ENCODE measurements around the gene WDR3.
"Not testable (repeated sequence)": the region's sequence is repeated elsewhere in the genome, so short reads cannot be mapped to it uniquely, and the experiment has no call there.

The WDR3 gene

DNA sequence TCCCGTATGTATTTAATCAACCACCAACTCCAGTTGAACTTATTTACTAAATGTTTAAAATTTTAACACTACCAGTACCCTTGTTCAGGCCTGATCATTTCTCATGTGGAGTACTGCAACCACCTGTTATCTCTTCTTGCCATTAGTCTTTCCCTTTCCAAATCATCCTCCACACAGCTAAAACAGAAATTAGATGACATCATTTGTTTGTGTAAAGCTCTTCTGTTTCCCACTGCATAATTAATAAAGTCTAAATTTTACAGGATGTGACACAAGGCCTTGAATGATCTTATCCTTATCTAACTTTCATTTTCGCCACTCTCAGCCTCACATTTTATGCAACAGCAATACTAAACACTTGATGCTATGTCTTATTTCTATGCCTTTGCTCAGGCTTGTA is 24.5 kb upstream of the WDR3 start:
- FAIRE-seq (no peak), DNase-seq (ENCODE audit: insufficient read length) (no peak)
- no peak for TF ChIP-seq POLR2A (IDR thresholded peaks at IDR 0.05; ENCODE audit: low read depth, low read length)
- no peak for TF ChIP-seq TAF1 (IDR thresholded peaks at IDR 0.05; ENCODE audit: borderline replicate concordance, low read depth, low read length)
- no peak for TF ChIP-seq POLR2AphosphoS5 (IDR thresholded peaks at IDR 0.05; ENCODE audit: low read depth, low read length)

DNA sequence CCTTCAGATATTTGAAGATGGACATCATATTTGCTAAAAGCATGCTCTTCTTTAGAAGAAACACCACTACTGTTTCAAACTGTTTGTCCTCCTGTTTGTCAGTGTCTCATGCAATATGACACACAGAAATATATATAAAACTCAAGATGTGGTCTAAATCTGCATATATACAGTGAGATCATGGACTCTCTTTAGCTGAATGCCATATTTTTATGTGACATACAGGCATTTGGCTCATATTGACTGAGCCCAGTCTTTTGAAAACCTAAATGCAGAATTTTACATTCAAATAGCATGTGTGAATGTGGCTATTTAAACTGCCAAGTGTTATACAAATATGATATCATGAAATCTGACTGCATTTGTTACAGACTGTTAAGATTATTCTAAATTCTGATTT is 18.5 kb upstream of the WDR3 start:
- TF ChIP-seq TAF1 (IDR thresholded peaks at IDR 0.05; ENCODE audit: borderline replicate concordance, low read depth, low read length) = no peak
- TF ChIP-seq POLR2A (IDR thresholded peaks at IDR 0.05; ENCODE audit: low read depth, low read length) = no peak
- TF ChIP-seq POLR2AphosphoS5 (IDR thresholded peaks at IDR 0.05; ENCODE audit: low read depth, low read length) = no peak
- DNase-seq (ENCODE audit: insufficient read length) (no peak), FAIRE-seq (no peak)

DNA sequence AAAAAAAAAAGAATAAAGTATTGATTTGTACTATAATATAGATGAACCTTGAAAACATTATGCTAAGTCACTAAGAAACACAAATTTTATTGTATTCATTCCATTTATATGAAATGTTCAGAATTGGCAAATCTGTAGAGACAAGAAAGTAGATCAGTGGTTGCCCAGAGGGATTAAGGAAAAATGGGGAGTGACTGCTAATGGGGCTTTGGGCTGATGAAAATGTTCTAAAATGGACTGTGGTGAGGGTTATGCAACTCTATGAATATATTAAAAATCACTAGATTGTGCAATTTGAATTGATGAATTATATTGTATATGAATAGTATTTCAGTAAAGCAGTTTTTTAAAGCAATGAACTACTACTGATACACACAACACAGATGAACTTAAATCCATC is 10.2 kb upstream of the WDR3 start:
- DNase-seq (ENCODE audit: insufficient read length) (no peak), FAIRE-seq (no peak)
- TF ChIP-seq TAF1 (IDR thresholded peaks at IDR 0.05; ENCODE audit: borderline replicate concordance, low read depth, low read length) = no peak
- TF ChIP-seq POLR2A (IDR thresholded peaks at IDR 0.05; ENCODE audit: low read depth, low read length) = no peak
- no peak for TF ChIP-seq POLR2AphosphoS5 (IDR thresholded peaks at IDR 0.05; ENCODE audit: low read depth, low read length)

DNA sequence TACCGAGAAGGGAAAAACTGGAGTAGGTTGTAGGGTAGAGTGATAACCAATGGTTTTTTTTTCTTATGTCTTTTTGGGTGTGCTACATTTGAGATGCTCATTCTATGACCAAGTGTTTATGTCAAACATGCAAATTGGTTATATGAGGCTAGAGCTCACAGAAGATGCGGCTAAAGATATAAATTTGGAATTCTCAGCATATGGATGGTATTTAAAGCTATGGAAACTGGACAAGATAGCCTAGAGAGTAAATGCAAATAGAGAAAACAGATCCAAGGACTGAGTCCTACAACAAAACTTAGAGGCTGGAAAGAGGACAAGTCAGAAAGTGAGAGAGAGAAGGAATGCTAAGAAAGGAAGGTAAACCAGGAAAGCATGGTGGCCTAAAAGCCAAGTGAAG is 7.5 kb upstream of the WDR3 start:
- no peak for DNase-seq (ENCODE audit: insufficient read length)
- TF ChIP-seq TAF1 (IDR thresholded peaks at IDR 0.05; ENCODE audit: borderline replicate concordance, low read depth, low read length) (no peak), POLR2A (IDR thresholded peaks at IDR 0.05; ENCODE audit: low read depth, low read length) (no peak), POLR2AphosphoS5 (IDR thresholded peaks at IDR 0.05; ENCODE audit: low read depth, low read length) (no peak)
- no peak for FAIRE-seq

DNA sequence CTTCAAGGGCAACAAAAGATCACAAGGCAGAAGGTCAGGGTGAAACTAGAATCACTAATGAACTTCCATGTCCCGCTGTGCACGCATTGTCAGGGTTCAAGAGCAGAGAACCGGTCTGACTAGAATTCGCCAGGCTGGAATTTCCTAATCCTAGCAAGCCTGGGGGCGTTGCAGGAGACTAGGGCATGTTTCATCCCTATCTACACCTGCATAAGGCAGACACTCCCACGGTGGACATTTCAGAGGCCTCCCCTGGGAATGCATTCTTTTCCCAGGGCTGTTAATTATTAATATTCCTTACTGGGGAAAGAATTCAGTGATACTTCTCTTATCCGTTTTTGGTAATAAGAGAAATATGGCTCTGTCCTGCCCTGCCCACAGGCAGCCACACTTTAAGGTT is 6.8 kb upstream of the WDR3 start:
- DNase-seq (ENCODE audit: insufficient read length); FAIRE-seq: not testable (repeated sequence)

DNA sequence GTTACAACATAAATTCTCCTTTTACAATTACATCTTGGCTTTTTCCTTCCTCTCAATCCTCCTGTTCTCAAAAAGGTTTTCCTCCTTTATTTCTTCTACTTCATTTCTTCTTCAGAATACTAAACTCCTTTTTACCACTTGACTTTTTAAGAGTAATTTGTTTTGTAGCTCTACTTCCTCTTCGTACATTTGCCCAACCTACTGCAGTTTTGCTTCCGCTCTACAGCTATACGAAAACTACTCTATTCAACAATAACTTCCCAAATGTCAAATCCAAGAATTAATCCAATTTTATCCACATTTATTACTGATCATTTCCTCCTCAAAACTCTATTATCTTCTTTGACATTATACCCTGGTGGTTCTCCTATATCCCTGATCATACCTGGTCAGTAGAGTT is 3.6 kb upstream of the WDR3 start:
- DNase-seq (ENCODE audit: insufficient read length) = no peak
- FAIRE-seq = no peak
- TF ChIP-seq POLR2AphosphoS5 (IDR thresholded peaks at IDR 0.05; ENCODE audit: low read depth, low read length) = no peak

DNA sequence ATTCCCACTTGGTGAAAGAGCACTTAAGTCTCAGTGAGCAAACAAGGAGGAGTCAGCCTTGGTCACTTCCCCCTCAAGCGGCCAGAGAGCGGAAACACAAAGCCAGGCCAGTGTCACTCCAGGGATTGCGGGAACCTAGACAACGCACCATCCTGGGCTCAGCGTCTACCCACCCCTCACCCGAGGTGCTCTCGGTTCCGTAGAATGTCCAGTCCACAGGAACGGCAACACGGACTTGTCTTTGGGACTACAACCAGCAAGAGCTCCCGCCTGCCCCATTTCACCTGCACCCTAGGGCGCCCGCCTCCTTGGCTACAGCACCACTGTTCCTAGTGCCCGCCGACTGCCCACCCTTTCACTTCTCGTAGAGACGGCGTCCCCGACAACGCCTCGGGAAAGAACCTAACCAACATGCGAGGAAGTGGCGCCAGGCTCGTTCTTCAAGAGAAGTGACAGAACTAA is 627 bp upstream of the WDR3 start:
- DNase-seq (ENCODE audit: insufficient read length) = peak; percentile 6
- peak; percentile 62 for FAIRE-seq
- TF ChIP-seq POLR2A (IDR thresholded peaks at IDR 0.05; ENCODE audit: low read depth, low read length) (no peak), POLR2AphosphoS5 (IDR thresholded peaks at IDR 0.05; ENCODE audit: low read depth, low read length) (no peak), TAF1 (IDR thresholded peaks at IDR 0.05; ENCODE audit: borderline replicate concordance, low read depth, low read length) (no peak)

DNA sequence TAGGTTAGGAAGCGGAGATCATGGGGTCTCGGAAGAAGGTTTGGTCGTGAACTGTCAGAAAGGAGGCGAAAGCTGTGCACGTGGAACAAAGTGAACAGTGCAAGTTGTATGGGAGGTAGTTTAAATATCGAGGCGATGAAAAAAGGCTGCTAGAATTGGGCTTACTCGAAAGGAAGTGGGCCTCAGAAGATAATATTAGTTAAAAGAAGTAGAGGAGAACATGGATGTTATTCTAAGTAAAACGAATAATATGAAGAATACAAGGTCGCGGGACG is 571 bp downstream of the WDR3 start:
- DNase-seq (ENCODE audit: insufficient read length) (no peak), FAIRE-seq (no peak)
- no peak for TF ChIP-seq TAF1 (IDR thresholded peaks at IDR 0.05; ENCODE audit: borderline replicate concordance, low read depth, low read length)
- TF ChIP-seq POLR2AphosphoS5 (IDR thresholded peaks at IDR 0.05; ENCODE audit: low read depth, low read length) = no peak

DNA sequence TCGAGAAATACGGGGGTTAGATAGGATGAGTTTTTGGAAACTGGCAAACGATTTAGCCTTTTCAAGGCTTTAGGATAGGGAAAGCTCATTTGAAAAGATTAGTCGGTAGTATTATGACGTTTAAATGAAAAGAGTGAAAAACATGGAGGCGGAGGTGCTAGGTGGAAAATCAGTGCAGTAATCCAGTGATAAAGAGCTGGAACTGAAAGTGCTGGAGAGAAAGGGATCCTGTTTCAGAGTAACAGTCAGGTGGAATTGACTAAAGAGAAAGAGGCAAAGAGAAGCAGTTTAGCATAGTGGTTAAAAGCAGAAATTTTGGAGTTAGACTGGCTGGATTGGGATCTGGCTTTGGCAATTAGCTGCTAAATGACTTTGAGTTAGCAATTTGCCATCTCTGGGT is 945 bp downstream of the WDR3 start:
- FAIRE-seq (no peak), DNase-seq (ENCODE audit: insufficient read length) (no peak)
- no peak for TF ChIP-seq POLR2AphosphoS5 (IDR thresholded peaks at IDR 0.05; ENCODE audit: low read depth, low read length)
- no peak for TF ChIP-seq TAF1 (IDR thresholded peaks at IDR 0.05; ENCODE audit: borderline replicate concordance, low read depth, low read length)
- no peak for TF ChIP-seq POLR2A (IDR thresholded peaks at IDR 0.05; ENCODE audit: low read depth, low read length)

DNA sequence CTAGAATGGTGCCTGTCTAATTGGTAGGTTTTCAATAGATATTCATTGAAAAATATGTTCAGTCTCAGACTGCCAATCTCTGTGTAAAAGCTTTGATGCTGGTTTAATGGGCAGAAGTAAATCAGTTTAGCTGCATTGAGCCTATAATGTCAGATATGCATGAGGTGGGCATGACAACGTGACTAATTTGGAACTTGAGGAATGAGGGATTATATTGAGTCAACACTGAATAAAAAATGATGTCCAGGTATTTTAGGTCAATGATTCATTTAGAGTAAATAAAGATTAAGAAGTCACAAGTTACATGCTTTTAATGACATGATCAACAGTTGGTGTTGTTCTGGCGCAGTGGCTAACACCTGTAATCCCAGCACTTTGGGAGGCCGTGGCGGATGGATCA is 3.0 kb downstream of the WDR3 start:
- FAIRE-seq (no peak), DNase-seq (ENCODE audit: insufficient read length) (no peak)
- TF ChIP-seq POLR2AphosphoS5 (IDR thresholded peaks at IDR 0.05; ENCODE audit: low read depth, low read length) (no peak), TAF1 (IDR thresholded peaks at IDR 0.05; ENCODE audit: borderline replicate concordance, low read depth, low read length) (no peak), POLR2A (IDR thresholded peaks at IDR 0.05; ENCODE audit: low read depth, low read length) (no peak)

DNA sequence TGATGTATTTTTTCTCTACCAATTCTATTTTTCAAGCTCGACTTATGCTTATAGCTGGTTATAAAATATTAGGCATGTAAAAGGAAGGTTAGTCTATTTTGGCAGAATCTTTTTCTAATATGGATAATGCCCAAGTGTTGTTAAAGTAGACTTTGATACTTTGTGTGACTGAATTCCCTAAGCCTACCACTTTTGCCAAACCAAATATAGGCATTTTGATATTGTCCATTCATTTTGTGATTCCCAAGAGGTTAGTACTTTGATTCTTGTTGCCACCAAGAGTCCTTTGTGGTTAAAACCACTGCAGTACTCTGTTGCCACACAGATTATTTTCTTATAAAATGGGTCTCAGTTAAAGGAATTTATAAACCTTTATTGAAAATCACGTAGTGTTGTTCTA is 4.2 kb downstream of the WDR3 start:
- TF ChIP-seq POLR2AphosphoS5 (IDR thresholded peaks at IDR 0.05; ENCODE audit: low read depth, low read length) (no peak), TAF1 (IDR thresholded peaks at IDR 0.05; ENCODE audit: borderline replicate concordance, low read depth, low read length) (no peak), POLR2A (IDR thresholded peaks at IDR 0.05; ENCODE audit: low read depth, low read length) (no peak)
- FAIRE-seq (no peak), DNase-seq (ENCODE audit: insufficient read length) (no peak)

DNA sequence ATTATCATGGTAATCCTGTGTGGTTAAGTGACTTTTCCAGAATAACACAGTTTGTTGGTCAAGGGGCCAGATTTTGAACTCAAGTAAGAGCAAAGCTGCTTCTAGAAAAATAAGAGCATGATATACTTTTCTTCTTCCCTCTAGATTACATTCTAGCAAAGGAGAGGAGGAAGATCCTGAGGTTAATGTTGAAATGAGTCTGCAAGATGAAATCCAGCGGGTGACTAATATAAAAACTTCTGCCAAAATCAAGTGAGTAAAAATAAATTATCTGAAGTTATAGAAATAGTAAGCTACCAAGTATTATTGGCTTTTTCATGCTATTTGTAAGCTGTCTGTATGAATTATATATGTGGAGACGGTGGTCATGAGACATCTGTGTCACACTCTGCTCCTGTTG is 12.8 kb downstream of the WDR3 start:
- DNase-seq (ENCODE audit: insufficient read length) (no peak), FAIRE-seq (no peak)
- TF ChIP-seq TAF1 (IDR thresholded peaks at IDR 0.05; ENCODE audit: borderline replicate concordance, low read depth, low read length) = no peak
- no peak for TF ChIP-seq POLR2AphosphoS5 (IDR thresholded peaks at IDR 0.05; ENCODE audit: low read depth, low read length)
- no peak for TF ChIP-seq POLR2A (IDR thresholded peaks at IDR 0.05; ENCODE audit: low read depth, low read length)

DNA sequence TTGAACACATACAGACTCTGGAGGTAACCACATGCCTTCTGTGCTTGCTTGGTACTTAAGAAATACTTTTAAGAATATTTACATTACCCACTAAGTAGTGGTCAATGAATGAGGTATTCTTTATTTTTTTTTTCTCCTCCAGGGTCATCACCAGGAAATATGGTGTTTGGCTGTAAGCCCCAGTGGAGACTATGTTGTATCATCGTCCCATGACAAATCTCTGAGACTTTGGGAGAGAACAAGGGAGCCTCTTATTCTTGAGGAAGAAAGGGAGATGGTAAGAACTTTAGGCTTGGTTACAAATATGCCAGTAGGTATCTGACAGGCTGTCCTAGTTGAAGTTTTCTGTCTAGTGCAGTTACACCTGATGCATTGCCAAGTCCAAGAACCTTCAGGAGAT is 22.8 kb downstream of the WDR3 start:
- FAIRE-seq (no peak), DNase-seq (ENCODE audit: insufficient read length) (no peak)
- TF ChIP-seq TAF1 (IDR thresholded peaks at IDR 0.05; ENCODE audit: borderline replicate concordance, low read depth, low read length) (no peak), POLR2A (IDR thresholded peaks at IDR 0.05; ENCODE audit: low read depth, low read length) (no peak), POLR2AphosphoS5 (IDR thresholded peaks at IDR 0.05; ENCODE audit: low read depth, low read length) (no peak)
